DMS 273 (cell line): ENCODE results near the gene IRF8.

Source experiments
- DNase-seq: peaks from one replicate; lab custom pipeline; 2025; ENCODE audit not compliant: unreplicated experiment; lab: John Stamatoyannopoulos, UW

The IRF8 gene

DNA sequence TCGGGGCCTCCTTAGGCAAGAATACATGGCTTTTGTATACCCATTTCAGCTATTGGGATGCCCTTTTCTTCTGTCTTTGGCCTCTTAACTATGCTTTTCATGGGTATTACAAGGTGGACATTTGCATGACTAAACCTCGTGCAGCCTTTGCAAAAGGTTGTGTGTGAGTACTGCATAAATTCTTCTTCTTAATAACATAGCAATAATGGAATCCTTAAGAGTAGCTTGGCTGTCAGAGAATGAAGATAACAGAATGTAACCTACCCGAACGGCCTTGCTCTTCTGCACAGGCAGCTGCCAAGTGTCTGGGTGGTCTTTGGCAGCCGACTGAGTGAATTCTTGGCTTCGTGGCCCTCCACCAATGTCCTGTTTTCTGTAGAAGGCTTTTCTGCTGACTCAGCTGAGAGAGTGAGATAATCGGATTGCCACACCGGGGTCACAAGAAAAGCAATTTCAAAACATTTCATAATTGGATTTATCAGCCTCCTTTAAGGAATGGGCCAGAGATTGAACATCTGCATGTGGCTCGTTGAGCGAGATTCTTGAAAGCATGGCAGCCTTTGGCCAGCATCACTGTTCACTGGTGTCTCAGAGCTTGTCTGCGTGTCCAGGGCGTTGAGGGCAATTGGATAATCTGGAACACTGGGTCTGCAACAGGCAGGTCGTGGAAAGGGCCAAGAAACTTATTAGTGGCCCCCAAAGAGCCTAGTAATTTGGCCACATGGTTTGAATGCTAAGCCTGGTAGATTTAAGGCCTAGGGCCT lies 13.4 kb downstream of the IRF8 start:
- DNase-seq = no peak

DNA sequence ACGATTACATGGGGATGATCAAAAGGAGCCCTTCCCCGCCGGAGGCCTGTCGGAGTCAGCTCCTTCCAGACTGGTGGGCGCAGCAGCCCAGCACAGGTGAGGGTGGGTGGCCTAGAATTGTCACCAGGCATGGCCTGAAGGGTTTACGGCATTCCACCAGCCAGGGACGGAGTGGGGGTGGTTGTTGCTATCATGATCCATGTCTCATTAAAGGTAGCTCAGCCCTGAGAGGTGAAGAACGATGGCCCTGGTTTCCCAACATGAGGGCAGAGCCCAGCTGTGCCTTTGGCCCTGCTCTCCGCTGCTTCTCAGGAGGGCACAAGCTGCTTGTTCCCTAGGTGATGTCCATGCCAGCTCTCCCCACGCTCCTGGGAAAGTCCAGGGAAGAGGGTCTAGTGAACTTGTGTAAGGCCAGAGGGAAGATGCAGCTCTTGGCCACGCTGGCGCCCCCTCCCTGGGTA lies 14.2 kb downstream of the IRF8 start:
- DNase-seq = no peak

DNA sequence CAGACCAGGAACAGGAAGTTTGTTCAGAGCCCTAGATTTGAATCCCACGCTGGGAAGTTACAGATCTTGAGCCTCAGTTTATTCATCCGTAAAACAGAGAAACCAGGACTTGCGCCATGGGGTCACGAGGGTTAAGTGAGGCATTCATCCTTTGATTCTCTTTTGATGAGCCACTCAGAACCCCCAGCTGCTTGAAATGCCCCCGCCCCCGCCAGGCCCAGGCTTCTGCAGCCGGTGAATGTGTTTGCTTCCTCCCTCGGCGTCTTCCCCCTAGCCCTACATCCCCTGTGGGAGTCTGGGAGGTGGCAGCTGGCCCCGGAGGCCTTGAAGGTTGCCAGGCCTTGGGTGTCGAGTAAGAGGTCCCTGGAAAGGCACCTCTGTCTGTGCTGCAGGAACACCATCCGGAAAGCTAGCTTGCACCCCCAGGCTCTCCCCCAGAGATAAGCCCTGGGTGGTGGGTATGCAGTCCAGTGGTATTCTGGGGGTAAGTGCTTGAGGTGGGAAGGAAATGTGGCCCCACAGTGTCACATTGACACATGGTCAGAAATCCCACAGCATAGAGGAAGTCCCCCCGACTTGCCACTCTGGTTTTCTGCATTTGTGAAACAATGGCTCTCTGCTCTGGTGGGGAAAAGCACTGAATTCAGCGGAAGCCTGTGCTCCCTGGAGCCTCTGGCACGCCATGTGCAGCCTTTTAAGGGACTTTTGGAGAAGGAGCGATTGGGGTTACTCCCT lies 14.9 kb downstream of the IRF8 start:
- DNase-seq = no peak

DNA sequence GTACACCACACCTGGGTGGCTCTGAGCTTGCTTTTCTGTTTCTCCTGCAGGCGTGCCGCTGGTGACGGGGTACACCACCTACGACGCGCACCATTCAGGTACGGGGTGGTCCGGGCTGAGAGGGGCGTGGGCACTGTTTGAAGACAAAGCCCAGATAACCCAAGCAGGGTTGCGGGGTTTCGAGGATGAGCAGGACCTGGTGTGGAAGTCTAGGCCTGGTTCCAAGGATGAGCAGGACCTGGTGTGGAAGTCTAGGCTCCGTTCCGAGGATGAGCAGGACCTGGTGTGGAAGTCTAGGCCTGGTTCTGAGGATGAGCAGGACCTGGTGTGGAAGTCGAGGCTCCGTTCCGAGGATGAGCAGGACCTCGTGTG lies 15.4 kb downstream of the IRF8 start:
- no peak for DNase-seq

DNA sequence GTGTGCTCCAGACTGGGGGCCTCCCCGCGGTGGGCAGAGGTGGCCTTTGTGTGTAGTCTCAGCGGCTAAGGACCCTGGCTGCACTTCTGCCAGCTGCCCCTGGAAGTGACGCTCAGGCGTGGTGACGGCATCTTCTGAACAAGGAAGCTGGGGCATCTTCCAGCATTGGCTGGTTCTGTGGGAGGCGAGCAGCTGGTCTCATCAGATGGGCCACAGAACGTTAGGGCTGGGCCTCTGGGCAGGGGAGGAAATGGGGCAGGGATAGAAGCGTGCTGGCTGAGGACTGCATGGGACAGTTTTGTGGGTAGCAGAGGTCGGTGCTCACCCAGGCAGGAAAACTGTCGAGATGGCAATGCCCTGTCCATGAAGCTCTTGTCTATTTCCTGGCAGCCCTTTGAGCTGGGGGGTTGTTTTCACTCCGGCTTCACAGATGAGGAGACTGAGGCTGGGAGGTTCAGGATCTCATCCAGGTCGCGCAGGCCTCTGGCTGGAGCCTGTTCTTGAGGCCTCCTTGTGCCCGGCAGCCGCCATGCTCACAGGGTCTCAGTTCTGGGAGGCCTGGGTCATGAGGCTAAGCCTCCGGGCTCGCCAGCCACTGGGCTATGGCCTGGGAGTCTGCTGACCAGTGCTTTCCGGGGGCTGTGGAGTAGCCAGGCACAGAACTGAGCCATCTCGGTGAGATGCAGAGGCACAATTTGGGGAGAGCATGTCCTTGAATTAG lies 16.3 kb downstream of the IRF8 start:
- DNase-seq = no peak

DNA sequence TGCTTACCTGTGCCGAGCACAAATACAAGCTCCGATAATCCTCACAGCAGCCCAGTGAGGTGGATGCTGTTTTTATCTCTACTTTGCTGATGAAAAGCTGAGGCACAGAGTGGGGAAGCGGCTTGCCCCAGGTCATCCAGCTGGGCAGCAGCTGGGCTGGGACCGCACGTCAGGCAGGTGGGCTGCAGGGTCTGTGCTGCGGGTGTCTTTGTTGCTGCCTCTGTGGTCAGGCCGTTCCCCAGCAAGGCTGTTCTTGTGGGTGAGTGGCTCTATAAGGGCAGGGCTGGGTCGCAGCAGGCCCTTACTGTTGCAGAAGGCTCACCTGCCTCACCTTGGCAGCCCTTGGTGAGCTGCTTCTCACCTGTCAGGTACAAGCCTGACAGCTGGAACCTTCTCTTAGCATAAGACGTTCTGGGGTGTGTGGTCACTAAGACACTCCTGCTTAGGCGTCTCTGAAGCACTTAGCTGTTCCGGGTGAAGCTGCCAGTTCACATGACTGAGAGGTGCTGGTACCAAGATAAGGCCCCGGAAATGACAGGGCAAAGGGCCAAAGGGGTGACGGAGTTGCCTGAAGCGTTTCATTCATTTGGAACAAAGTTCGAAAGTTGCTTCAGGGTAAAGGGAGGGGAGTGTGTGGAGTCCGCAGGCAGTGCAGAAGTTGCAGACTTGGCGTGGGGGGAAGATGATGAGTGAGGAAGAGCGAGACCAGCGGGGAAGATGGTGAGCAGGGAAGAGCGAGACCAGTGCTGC lies 17.4 kb downstream of the IRF8 start:
- no peak for DNase-seq

DNA sequence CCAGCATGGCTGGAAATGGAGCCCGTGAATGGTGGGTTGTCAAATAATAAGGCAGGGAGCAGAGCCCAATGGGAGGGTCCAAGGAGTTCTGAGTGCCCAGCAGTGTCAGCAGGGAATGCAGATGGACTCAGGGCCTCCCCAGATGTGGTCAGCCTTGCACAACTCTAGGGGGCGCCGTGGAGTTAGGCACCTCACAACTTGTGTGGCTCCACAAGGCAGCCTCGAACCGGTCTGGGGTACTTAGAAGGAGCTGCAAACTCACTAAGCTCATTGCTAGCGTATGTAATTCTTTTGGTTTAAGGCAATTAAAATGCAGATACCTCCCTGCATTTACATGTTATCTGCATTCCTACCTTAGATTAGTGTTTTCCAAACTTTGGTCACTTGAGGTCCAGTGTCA lies 18.1 kb downstream of the IRF8 start:
- DNase-seq = no peak

DNA sequence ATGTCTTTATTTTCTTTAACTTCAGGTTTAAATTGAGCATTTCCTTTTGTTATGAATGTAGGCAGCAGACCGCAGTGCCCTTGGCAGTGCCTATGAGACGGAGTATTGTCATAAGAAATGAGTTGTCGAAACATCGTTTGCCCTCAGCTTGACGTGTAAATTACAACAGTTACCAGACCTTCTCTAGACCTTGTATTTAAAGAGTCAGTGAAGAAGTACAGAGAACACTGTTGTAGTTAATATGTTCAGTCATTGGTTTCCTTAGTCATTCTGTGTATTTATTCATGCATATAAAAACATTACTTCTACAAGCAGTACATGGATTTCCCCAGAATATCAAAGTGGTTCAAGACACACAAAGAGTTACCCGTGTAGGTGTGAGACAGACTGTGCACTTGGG lies 19.0 kb downstream of the IRF8 start:
- DNase-seq = no peak

DNA sequence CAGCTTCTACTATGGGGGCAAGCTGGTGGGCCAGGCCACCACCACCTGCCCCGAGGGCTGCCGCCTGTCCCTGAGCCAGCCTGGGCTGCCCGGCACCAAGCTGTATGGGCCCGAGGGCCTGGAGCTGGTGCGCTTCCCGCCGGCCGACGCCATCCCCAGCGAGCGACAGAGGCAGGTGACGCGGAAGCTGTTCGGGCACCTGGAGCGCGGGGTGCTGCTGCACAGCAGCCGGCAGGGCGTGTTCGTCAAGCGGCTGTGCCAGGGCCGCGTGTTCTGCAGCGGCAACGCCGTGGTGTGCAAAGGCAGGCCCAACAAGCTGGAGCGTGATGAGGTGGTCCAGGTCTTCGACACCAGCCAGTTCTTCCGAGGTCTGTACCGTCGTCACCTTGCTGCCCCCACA lies 19.5 kb downstream of the IRF8 start:
- DNase-seq = no peak

DNA sequence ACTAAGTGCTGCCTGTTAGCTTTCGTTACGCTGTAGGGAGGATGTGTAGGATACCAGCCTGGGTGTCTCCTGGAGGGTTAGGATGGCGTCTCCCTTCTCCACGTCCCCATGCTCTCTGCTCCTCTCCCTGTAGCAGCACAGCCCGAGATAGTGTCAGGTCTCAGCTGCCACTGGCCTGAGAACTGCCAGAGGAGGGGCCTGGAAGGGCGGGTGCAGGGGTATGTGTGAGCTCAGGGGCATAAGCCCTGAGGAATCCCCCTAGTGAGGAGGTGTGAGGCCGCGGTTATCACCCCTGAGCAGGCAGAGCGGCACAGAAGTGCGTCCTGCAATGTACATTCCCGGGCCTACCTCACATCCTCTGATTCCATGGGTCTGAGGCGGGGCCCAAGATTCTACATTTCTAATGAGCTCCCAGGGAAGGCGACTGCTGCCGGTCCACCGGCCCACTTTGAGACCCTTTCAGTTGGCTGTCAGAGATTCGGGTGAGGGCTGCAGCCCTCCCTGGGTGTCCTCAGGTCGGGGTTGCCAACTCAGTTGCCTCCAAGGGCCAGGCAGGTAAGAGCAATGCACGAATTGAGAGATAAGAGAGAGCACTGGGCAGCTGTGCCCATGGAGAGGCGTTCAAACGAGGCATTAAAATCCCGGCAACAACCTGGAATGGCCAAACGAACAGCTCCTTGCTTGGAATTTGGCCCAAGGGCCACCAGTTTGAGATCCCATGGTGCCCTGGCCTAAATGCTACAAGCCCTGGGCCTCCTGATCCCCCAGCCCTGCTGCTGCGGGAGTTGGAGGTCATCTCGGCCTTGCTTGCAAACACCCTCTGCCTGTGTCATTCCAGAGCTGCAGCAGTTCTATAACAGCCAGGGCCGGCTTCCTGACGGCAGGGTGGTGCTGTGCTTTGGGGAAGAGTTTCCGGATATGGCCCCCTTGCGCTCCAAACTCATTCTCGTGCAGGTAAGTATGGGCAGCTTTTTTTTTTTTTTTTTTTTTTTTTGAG lies 20.6 kb downstream of the IRF8 start:
- no peak for DNase-seq

DNA sequence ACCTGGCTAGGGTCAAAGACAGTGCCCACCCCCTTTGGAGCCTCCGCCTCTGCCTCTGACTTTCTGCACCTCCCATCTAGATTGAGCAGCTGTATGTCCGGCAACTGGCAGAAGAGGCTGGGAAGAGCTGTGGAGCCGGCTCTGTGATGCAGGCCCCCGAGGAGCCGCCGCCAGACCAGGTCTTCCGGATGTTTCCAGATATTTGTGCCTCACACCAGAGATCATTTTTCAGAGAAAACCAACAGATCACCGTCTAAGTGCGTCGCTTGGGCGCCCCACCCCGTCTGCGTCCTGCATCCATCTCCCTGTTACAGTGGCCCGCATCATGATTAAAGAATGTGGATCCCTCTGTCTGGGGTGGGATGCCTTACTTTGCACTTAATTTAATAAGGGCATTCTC lies 22.1 kb downstream of the IRF8 start:
- no peak for DNase-seq

DNA sequence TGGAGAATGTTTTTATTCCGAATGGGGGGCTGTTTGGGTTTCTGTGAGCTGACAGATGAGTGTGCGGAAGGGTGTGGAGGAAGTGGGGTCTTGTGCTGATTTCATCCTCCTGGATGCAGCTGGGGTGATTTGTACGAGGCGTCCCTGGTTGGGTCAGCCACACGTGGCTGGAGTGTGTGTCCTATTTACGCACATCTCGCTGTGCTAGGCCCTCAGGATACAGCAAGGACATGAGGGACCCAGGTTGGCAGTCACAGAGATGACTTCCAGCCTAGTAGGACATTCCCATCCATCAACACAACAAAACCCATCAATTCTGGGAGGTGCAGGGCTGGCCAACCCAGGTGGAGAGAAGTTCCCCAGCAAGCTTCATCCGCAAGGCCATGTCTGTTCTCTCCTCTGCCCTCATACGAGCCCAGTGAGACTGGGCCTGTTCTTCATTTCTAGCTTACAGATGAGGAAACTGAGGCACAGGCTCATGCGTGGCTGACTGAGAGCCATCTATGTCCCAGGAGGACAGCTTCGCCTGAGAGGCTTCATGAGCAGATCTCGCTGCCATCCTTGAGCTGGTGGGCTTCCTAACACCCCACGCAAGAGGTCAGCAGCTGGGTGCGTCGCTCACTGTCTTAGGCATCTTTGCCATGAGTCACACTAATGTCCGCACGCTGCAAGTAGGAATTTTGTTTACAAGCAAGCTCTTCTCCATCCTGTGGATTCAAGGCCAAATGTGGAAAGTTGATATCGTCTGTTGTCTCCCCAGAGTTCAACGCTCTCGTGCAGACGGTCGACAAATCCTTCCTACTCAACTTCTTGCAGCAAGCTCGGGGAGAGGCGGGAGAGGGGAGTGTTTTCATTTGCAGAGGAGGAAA lies 24.4 kb downstream of the IRF8 start:
- no peak for DNase-seq

DNA sequence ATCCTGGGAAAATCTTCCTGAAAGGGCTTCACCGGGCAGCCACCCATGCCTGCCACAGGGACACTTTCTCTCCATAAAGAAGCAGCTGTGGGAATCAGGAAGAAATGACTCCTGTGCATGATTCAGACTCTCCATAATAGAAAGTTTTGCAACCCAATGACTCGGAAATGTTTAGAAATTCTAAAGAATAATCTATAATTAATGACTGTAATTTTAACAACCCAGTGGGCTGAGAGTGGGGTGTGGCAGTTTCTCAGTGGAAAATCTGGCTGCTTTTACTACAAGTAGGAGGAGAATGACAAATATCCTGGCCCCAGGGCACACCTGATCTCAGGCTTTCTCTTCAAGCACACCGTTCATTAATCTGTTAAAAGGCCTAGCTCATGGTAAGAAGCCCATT lies 25.7 kb downstream of the IRF8 start:
- DNase-seq = no peak

DNA sequence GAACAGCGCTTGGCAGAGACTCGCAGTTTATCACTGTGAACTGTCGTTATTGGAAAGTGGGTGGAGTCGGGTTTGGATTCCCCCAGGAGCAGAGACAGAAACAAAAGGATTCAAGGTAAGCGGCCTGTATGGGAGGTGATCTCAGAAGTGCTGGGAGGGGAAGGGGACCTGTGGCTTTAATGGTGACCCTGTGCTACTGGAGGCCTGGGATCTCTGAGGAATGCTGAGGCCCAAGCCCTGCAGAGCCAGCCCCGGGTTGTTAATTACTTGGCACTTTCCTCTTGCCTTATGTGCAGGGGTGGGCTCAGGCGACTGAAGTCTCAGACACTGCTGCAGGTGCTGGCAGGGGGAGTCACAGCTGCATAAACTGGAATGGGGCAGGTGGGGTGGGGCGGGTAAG lies 27.4 kb downstream of the IRF8 start:
- no peak for DNase-seq

DNA sequence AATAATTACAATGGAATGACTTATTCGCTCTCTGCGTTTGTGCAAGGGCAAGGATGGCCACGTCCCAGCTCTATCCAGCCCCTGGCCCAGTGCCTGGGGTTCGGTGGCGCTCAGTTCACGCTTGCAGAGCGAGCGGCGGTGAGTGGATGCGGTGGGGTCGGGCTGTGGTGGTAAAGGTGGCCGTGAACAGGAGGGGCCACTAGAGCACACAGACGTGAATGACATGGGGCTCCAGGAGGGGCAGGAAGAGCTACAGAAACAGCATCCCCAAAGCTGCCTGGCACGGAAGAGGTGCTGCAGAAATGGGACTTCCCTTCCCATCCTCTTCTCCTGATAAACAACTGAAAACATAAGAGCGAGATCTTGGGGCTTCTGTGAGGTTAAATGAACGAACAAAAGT lies 28.4 kb downstream of the IRF8 start:
- DNase-seq = no peak

DNA sequence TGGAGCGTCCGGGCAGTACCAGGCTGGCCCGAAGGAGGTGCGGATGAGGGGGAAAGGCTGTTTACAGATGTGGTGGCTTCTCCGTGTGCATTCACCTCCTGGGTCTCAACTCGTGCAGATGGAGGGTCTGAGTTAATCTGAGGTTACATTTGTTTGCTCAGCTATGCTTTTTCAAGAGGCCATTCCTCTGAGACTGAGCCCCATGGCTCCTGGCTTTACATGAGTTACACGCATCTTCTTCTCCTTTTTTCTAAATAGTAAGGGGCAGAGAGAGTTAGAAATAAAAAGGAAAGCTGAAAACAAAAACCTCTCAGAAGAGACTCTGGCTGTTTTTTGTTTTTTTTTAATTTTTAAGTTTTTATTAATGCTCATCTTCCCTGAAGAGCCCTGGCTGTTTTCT lies 29.0 kb downstream of the IRF8 start:
- DNase-seq = no peak

DNA sequence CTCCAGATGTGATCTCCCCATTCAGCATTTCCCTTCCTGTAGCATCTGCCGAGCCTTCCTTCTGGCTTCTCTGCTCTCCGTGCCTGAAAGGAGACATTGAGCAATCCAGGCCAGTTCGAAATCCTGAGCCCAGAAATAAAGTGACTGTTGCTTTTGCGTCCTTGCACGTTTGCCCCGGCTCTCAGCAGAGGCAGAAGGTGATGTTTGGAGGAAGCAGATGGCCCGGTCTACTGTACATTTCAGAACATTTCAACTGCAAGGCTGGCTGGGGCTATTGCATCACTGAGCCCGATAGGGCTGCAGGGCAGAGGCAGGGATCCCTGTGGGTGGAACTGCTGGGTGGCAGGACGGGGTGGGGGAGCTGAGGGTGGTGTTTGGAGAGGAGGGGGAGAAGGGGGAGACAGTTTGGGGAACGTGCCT lies 29.4 kb downstream of the IRF8 start:
- peak; percentile 63 for DNase-seq

DNA sequence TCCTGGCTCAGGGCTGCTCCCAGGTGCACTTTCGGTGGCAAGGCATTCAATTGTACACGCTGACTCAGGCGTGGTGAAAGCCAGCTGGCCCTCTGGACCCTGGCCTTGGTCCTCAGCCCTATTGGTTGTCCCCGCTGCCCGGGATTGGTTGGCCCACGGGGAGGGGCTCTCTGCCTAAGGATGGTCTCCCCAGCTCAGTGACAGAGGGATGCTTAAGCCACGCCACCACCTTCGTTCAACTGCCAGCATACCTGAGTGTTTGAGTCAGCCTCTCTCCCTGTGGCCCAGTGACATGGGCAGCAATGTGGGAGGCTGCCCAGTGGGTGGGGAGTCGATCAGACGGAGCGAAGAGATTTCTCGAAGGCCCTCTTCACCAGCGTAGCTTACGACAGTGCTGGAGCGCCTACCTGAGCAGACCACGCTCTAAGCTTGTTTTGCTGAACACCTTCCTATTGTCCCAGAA lies 30.3 kb downstream of the IRF8 start:
- no peak for DNase-seq

DNA sequence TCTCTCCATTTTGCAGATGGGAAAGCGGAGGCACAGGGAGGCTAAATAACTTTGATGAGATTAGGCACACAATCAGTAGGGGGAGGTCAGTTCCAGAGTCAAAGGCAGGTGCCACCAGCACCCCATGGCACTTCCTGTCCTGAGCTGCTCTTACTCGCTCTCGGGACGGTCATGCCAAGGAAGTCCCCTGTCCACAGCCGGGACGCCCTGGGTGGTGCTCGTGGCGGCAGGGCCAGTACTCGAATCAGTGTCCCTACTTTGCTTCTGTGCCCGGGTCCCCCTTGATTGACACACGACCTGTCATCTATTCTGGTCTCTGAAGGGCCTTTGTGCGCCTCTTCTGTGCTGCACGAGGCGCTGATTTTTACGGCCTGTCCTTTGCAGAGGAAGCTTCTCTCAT lies 31.3 kb downstream of the IRF8 start:
- no peak for DNase-seq
